ENCODE results near the gene UTRN.
A peak's percentile ranks its signal among the peaks of the same experiment; 100 is the strongest.

UTRN gene

DNA sequence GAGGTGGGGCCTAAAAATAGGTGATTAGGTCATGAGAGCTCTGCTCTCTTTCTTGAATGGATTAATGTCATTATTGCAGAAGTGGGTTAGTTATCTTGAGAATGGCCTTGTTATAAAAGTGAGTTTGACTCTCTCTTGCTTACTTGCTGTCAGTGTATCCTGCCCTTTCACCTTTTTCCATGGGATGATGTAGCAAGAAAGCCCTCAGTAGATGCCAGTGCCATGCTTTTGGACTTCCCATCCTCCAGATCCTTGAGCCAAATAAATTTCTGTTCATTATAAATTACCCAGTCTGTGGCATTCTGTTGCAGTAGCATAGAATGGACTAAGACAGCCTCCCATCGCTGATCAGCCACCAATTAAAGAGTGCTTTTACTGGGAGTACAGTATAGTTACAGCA is 40.1 kb downstream of the UTRN start:
- no peak overlapping the region for H3K4me3 ChIP-seq (ENCODE audit: low read depth, low read length)
- no peak for TF ChIP-seq CTCF (IDR thresholded peaks at IDR 0.05; ENCODE audit: control insufficient read depth, extremely low read depth, insufficient read depth)
- no peak for DNase-seq (ENCODE audit: low read depth)

DNA sequence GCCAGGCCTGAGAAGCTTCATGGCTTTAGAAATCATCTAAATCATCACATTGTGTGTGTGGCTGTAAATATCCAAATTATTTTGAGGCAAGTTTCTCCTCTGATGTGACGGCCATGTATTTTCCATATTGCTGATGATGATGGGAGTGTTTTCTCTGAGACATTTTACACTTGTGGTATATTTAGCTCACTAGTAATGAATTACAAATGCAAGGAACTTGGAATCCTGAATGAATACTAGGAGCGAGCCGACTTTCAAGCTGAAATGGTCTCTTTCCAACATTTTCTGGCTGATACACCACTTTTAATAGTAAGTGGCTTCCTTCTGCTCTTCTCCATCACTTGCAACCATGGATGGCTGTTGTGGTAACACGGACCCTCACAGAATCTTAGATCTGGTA is 41.3 kb downstream of the UTRN start:
- no peak for TF ChIP-seq CTCF (IDR thresholded peaks at IDR 0.05; ENCODE audit: control insufficient read depth, extremely low read depth, insufficient read depth)

DNA sequence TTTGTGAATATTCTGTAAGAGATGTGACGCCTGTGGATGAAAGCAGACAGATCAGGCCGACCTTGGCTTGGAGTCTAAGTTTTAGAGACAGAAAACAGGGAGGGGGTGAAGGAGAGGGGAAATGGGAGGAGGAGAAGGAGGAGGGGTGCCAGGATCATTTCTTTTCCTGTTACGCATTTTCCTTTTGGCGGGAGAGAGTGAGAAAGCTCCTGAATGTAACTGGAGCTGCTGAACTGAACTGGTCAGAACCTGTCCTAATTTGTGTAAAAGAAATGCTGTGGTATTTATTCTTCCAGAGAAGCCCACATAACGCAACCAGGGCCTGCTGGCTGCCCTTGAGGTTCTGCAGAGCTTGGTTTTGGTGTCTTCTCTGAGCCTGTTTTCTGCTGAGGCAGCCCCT is 41.9 kb downstream of the UTRN start:
- no peak for TF ChIP-seq CTCF (IDR thresholded peaks at IDR 0.05; ENCODE audit: control insufficient read depth, extremely low read depth, insufficient read depth)
- no peak overlapping the region for H3K4me3 ChIP-seq (ENCODE audit: low read depth, low read length)
- no peak for DNase-seq (ENCODE audit: low read depth)

More for the DNA sequence above, 41.3 kb downstream of the UTRN start:
- H3K4me3 ChIP-seq (ENCODE audit: low read depth, low read length): no peak overlapping the region
- DNase-seq (ENCODE audit: low read depth): no peak

DNA sequence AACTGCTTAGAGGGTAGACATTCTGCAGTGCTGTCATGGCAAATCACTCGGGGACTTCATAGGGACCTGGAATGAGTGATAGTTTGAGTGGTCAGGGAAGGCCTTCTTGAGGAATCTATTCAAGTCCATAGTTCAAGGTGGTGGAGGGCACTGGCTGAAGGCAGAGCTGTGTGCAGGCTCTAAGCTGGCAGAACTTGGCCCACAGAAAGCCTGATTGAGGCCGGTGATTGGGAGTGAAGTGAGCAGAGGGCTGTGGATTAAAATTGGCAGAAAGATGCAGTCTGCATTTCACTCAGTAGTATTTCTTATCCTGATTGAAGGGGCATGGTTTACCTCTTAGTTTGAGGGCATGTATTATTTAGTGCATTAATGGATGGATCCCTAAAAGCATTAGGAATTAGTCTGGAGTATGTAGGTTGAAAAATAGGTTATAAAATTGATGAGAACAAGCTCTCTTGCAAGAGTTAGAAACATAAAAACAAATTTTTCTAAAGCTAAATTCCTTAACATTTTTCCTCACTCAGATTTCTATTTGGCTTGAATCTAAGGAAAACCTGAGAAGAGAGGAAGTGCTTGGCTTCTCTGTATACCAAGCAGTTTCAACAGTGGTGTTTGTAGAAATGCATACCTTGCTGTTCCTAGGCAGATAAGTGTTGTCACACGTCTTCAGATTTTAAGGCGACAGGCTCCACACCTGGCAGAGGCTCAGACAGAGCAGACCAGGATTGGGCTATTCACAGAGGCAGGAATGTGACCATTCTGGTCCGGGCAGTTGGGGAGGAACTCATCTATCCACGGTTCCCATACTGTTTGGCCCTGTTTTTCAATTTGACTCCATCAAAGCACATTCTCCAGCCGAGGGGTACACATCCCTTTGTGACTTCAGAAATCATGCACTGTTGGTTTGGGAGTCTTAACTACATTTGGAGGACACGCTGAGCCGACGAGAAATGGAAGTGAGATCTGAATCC is 45.2 kb downstream of the UTRN start:
- H3K4me3 ChIP-seq (ENCODE audit: low read depth, low read length): peak overlapping the region; percentile 49

GRCh38 chr6:144331491-144331969 is 46.4 kb downstream of the UTRN start:
- no peak for TF ChIP-seq CTCF (IDR thresholded peaks at IDR 0.05; ENCODE audit: control insufficient read depth, extremely low read depth, insufficient read depth)
- DNase-seq (ENCODE audit: low read depth): no peak
- H3K4me3 ChIP-seq (ENCODE audit: low read depth, low read length): peak overlapping the region; percentile 49

More for the DNA sequence above, 45.2 kb downstream of the UTRN start:
- no peak for TF ChIP-seq CTCF (IDR thresholded peaks at IDR 0.05; ENCODE audit: control insufficient read depth, extremely low read depth, insufficient read depth)
- peak; percentile 97 for DNase-seq (ENCODE audit: low read depth)

DNA sequence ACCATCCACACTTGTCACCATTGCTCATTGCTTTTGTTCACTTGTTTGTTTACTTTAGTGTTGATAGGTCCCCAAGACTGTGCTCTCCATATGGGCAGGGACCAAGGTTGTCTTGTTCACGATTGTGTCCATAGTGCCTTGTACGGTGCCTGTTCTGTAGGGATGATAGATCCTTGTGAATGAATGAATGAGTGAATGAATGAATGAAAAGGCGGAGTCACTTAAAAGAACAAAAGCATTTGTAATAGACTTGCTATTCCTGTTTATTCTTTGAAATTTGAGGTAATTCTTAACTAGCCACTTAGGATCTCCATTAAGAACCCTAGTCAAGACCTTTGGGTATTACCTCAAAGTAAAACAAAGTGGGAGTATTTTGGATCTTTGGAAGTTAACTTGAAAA is 47.0 kb downstream of the UTRN start:
- peak overlapping the region; percentile 49 for H3K4me3 ChIP-seq (ENCODE audit: low read depth, low read length)
- no peak for TF ChIP-seq CTCF (IDR thresholded peaks at IDR 0.05; ENCODE audit: control insufficient read depth, extremely low read depth, insufficient read depth)
- DNase-seq (ENCODE audit: low read depth): no peak
